Measurements from ENCODE around the gene OVCA2. TPM values are rescaled to one million over a fixed set of nuclear protein-coding genes. Genes with fewer than 3 reads are reported as not detected.

OVCA2 gene
- total and polyA plus RNA-seq, 2 experiments from 2014 or later, result 66.1 to 92.0 TPM

- H3K27ac ChIP-seq, result peak overlapping the region; percentile 96; the same call in 1 of the 2 replicates
- no peaks in the 10 kb centered on the region; the same call in 1 of the 2 replicates for H3K36me3 ChIP-seq (ENCODE audit: low read depth)
- no peak overlapping the region for H3K4me3 ChIP-seq
- H4K20me1 ChIP-seq (ENCODE audit: insufficient read depth), result no peaks in the 10 kb centered on the region
- H3K4me1 ChIP-seq (ENCODE audit: insufficient read depth), result peaks cover 42% of the 10 kb centered on the region
- peaks cover 46% of the 10 kb centered on the region for H3K79me2 ChIP-seq (ENCODE audit: insufficient read depth)
- no peak overlapping the region for H3K4me2 ChIP-seq (ENCODE audit: unreplicated experiment)
- TF ChIP-seq EZH2 (IDR thresholded peaks at IDR 0.05; ENCODE audit: insufficient read depth, poor library complexity, severe bottlenecking), result no peak
- no peak for TF ChIP-seq EZH2phosphoT487 (IDR thresholded peaks at IDR 0.05; ENCODE audit: insufficient read depth, low read depth)
- H3K9ac ChIP-seq, result peak overlapping the region; percentile 34
- no peak for DNase-seq
- in situ Hi-C loops (cut with MboI), result loop anchor here (10.0 kb wide), 1 partner anchor 184 kb away; no protein-coding TSS in a partner anchor
- H3K9me2 ChIP-seq (ENCODE audit: insufficient read depth), result no peaks in the 10 kb centered on the region
- no peaks in the 10 kb centered on the region for H3K27me3 ChIP-seq (replicated peaks; ENCODE audit: insufficient read depth)
- H3K9me3 ChIP-seq (ENCODE audit: low read depth), result no peaks in the 10 kb centered on the region
- peaks cover 37% of the 10 kb centered on the region for H3F3A ChIP-seq (ENCODE audit: insufficient read depth)
- 61 to 73% methylated on average over 19 to 21 of the region's 21 CpGs for WGBS, 2 experiments (ENCODE audit: low coverage in 1 of 2, low lambda C conversion rate in 2 of 2, missing lambda C conversion rate in 2 of 2)
- H2AFZ ChIP-seq, result no peak overlapping the region
These were observed 19.0 kb downstream of the OVCA2 start for GRCh38 chr17:2060681-2061440.

GRCh38 chr17:2061441-2061958 lies 19.7 kb downstream of the OVCA2 start:
- Histone ChIP-seq H2AFZ (no peak overlapping the region), H3K4me3 (no peak overlapping the region), H3K9ac (peak overlapping the region; percentile 72), H3K4me1 (ENCODE audit: insufficient read depth) (peaks cover 48% of the 10 kb centered on the region), H3K4me2 (ENCODE audit: unreplicated experiment) (no peak overlapping the region), H3F3A (ENCODE audit: insufficient read depth) (peaks cover 43% of the 10 kb centered on the region), H3K79me2 (ENCODE audit: insufficient read depth) (peaks cover 41% of the 10 kb centered on the region), H3K36me3 (ENCODE audit: low read depth) (no peaks in the 10 kb centered on the region; the same call in 1 of the 2 replicates), H4K20me1 (ENCODE audit: insufficient read depth) (no peaks in the 10 kb centered on the region), H3K9me2 (ENCODE audit: insufficient read depth) (no peaks in the 10 kb centered on the region), H3K27ac (peak overlapping the region; percentile 96), H3K9me3 (ENCODE audit: low read depth) (no peaks in the 10 kb centered on the region), H3K27me3 (replicated peaks; ENCODE audit: insufficient read depth) (no peaks in the 10 kb centered on the region)
- no peak for DNase-seq
- 83 to 85% methylated on average over 14 to 16 of the region's 17 CpGs for WGBS, 2 experiments (ENCODE audit: low coverage in 1 of 2, low lambda C conversion rate in 2 of 2, missing lambda C conversion rate in 2 of 2)
- TF ChIP-seq EZH2 (IDR thresholded peaks at IDR 0.05; ENCODE audit: insufficient read depth, poor library complexity, severe bottlenecking), result no peak
- no peak for TF ChIP-seq EZH2phosphoT487 (IDR thresholded peaks at IDR 0.05; ENCODE audit: insufficient read depth, low read depth)
- in situ Hi-C loops (cut with MboI), result loop anchor here (10.0 kb wide), 1 partner anchor 183 kb away; no protein-coding TSS in a partner anchor

- DNase-seq, result peak; percentile 60
- WGBS, 2 experiments (ENCODE audit: low coverage in 1 of 2, low lambda C conversion rate in 2 of 2, missing lambda C conversion rate in 2 of 2), result 15 to 18% methylated on average over 10 to 11 of the region's 11 CpGs
- no peaks in the 10 kb centered on the region for H3K9me2 ChIP-seq (ENCODE audit: insufficient read depth)
- H3K9me3 ChIP-seq (ENCODE audit: low read depth), result no peaks in the 10 kb centered on the region
- peaks cover 37% of the 10 kb centered on the region for H3K79me2 ChIP-seq (ENCODE audit: insufficient read depth)
- no peak for TF ChIP-seq EZH2 (IDR thresholded peaks at IDR 0.05; ENCODE audit: insufficient read depth, poor library complexity, severe bottlenecking)
- no peak for TF ChIP-seq EZH2phosphoT487 (IDR thresholded peaks at IDR 0.05; ENCODE audit: insufficient read depth, low read depth)
- in situ Hi-C loops (cut with MboI), result loop anchor here (10.0 kb wide), 1 partner anchor 182 kb away; no protein-coding TSS in a partner anchor
- H3K36me3 ChIP-seq (ENCODE audit: low read depth), result no peaks in the 10 kb centered on the region; the same call in 1 of the 2 replicates
- H3K4me2 ChIP-seq (ENCODE audit: unreplicated experiment), result peak overlapping the region; percentile 61
- H2AFZ ChIP-seq, result no peak overlapping the region
- no peak overlapping the region for H3K4me3 ChIP-seq
- H4K20me1 ChIP-seq (ENCODE audit: insufficient read depth), result no peaks in the 10 kb centered on the region
- peaks cover 60% of the 10 kb centered on the region for H3K4me1 ChIP-seq (ENCODE audit: insufficient read depth)
- H3F3A ChIP-seq (ENCODE audit: insufficient read depth), result peaks cover 55% of the 10 kb centered on the region
- peak overlapping the region; percentile 72 for H3K9ac ChIP-seq
- peak overlapping the region; percentile 96 for H3K27ac ChIP-seq
- H3K27me3 ChIP-seq (replicated peaks; ENCODE audit: insufficient read depth), result no peaks in the 10 kb centered on the region
These were observed 20.9 kb downstream of the OVCA2 start for GRCh38 chr17:2062571-2063183.

Measured in GM23248 (cell line).